ENCODE results near the gene HCRT.

DNA sequence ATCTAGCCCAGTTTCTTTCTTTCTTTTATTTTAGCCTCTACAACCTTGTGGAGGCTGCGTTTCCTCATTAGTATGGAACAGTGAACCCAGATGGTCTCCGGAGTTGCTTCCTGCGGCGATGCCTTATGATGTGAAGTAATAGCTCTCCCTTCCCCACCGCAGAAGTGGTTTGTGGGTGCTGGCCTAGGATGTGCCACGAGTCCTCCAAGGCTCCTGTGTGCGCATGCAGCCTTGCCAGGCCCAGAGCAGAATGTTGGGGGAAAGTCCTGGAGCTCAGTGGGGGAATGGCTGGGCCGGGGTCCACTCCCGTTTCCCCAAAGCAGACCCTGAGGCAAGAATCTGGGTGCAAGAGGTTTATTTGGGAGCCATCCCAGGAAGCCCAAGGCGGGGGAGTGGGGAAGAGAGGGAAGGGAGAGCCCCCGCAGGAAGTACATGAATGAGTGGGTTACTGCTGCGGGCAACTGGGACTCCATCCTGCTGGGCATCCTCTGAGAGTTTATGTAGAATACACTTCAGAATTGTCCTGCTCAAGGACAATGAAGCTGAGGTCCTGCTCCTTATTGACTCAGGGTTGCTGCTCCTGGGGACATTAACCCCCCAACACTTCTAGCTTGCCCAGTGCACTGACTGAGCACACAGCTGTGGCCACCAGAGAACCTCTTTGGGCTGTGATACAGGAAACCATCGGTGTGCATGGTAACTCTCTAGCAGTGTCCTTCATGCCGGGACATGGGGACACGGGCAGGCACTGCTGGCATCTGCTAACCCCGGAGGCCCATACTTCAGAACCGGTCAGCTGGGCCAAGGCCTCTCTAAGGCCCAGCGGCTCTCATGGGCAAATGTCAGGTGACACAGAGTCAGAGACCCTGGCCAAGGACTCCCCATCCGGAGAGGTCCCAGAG, 3.7 kb upstream of the HCRT start:
- TF ChIP-seq, protein P1, sequence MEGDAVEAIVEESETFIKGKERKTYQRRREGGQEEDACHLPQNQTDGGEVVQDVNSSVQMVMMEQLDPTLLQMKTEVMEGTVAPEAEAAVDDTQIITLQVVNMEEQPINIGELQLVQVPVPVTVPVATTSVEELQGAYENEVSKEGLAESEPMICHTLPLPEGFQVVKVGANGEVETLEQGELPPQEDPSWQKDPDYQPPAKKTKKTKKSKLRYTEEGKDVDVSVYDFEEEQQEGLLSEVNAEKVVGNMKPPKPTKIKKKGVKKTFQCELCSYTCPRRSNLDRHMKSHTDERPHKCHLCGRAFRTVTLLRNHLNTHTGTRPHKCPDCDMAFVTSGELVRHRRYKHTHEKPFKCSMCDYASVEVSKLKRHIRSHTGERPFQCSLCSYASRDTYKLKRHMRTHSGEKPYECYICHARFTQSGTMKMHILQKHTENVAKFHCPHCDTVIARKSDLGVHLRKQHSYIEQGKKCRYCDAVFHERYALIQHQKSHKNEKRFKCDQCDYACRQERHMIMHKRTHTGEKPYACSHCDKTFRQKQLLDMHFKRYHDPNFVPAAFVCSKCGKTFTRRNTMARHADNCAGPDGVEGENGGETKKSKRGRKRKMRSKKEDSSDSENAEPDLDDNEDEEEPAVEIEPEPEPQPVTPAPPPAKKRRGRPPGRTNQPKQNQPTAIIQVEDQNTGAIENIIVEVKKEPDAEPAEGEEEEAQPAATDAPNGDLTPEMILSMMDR (IDR thresholded peaks at IDR 0.05) = no peak
- TF ChIP-seq POLR2A (IDR thresholded peaks at IDR 0.05) (no peak), POLR2AphosphoS5 (IDR thresholded peaks at IDR 0.05) (no peak)
